HCT116 (cell line): Measurements from ENCODE around the gene RXYLT1. TPM values are rescaled to one million over a fixed set of nuclear protein-coding genes. Genes with fewer than 3 reads are reported as not detected.

ENCODE experiments used
- ATAC-seq: fragments of 200-7000 bp; cut with Tn5 transposase; 2 replicates; pipeline ENCODE4 v1.9.1; 2020; ENCODE audit warnings: mild to moderate bottlenecking, moderate library complexity
- BruUV-seq: library from RNA; stranded (reverse); fragments of 400-500 nt; replicated peaks from 2 replicates; lab custom pipeline; 2021; lab: Mats Ljungman, UMichigan
- CTCF ChIA-PET: fragments of 300-600 bp; sonication (Branson Sonifier 250); formaldehyde crosslinking; loops from one replicate; lab custom pipeline; 2021; ENCODE audit warnings: antibody characterized with exemption; lab: Charles Lee
- POLR2A ChIA-PET: fragments of 300-600, 350-600 bp; sonication (Branson Sonifier 250); formaldehyde crosslinking; loops from one replicate; lab custom pipeline; 2021; ENCODE audit warnings: antibody characterized with exemption; lab: Charles Lee
- RAD21 ChIA-PET, 2 experiments: fragments of 300-600 bp; sonication (Branson Sonifier 250); formaldehyde crosslinking; loops; one replicate each; lab custom pipeline; 2023; ENCODE audit warnings: low total read pairs in 2 of 2; ENCODE audit not compliant: uncharacterized antibody in 2 of 2, unreplicated experiment in 2 of 2, low non-redundant PET in 1 of 2; lab: Charles Lee
- DNase-seq: peaks from one replicate; pipeline ENCODE4 v3.0.0-alpha.2; 2010; ENCODE audit warnings: low read depth, low spot score
- H2AFZ ChIP-seq: fragments of 200-600 bp; shearing (Covaris generic), sonication (generic); 2 replicates; pipeline ENCODE4 v1.6.1; 2017; ENCODE audit warnings: low read depth, mixed run types, mixed read lengths, antibody characterized with exemption, low read length; ENCODE audit not compliant: poor library complexity, severe bottlenecking
- H3K27ac ChIP-seq: 2 replicates; pipeline ENCODE4 v1.5.1; 2012; ENCODE audit warnings: low read depth, low read length
- H3K27me3 ChIP-seq: fragments of 200-600 bp; sonication (generic); 2 replicates; pipeline ENCODE4 v1.6.1; 2016; ENCODE audit warnings: mixed run types, low read length, mixed read lengths; ENCODE audit not compliant: insufficient read depth
- H3K36me3 ChIP-seq, 2 experiments: fragments of 200-500 bp in 1 of 2; fragments of 200-600 bp in 1 of 2; sonication (Bioruptor generic) in 1 of 2; sonication (generic) in 1 of 2; 2 replicates each; pipeline versions ENCODE4 v1.5.1 to v1.6.1; 2014 to 2016; ENCODE audit warnings: low read length in 2 of 2, inconsistent platforms in 1 of 2, mixed read lengths in 1 of 2, mixed run types in 1 of 2; ENCODE audit not compliant: insufficient read depth in 2 of 2, control insufficient read depth in 1 of 2
- H3K4me1 ChIP-seq, 2 experiments: fragments of 200-600 bp in 1 of 2; sonication (generic) in 1 of 2; 2 replicates each; pipeline versions ENCODE4 v1.5.1 to v1.6.1; 2012 to 2017; ENCODE audit warnings: low read length in 2 of 2, inconsistent platforms in 1 of 2, mild to moderate bottlenecking in 1 of 2, mixed read lengths in 1 of 2, mixed run types in 1 of 2, moderate library complexity in 1 of 2; ENCODE audit not compliant: insufficient read depth in 2 of 2, control insufficient read depth in 1 of 2
- H3K4me2 ChIP-seq: fragments of 200-600 bp; sonication (generic); 2 replicates; pipeline ENCODE4 v1.6.1; 2017; ENCODE audit warnings: mixed run types, low read length, mixed read lengths
- H3K4me3 ChIP-seq, 2 experiments: fragments of 200-600 bp in 1 of 2; sonication (generic) in 1 of 2; replicated peaks in 1 of 2; 2 replicates each; pipeline ENCODE4 v1.5.1; 2011 to 2016; ENCODE audit warnings: low read length in 2 of 2, control low read depth in 1 of 2, low read depth in 1 of 2, mild to moderate bottlenecking in 1 of 2, mixed read lengths in 1 of 2, mixed run types in 1 of 2
- H3K79me2 ChIP-seq: fragments of 200-600 bp; sonication (generic); 2 replicates; pipeline ENCODE4 v1.6.1; 2017; ENCODE audit warnings: mild to moderate bottlenecking, mixed run types, low read length, moderate library complexity, mixed read lengths; ENCODE audit not compliant: insufficient read depth
- H3K9ac ChIP-seq: fragments of 200-600 bp; sonication (generic); 2 replicates; pipeline ENCODE4 v1.6.1; 2016; ENCODE audit warnings: low read length, mixed read lengths
- H3K9me2 ChIP-seq: fragments of 200-600 bp; sonication (generic), shearing (Covaris generic); 2 replicates; pipeline ENCODE4 v1.6.1; 2017; ENCODE audit warnings: mixed run types, mild to moderate bottlenecking, moderate library complexity; ENCODE audit not compliant: insufficient read depth
- H3K9me3 ChIP-seq, 2 experiments: fragments of 200-500 bp in 1 of 2; fragments of 200-600 bp in 1 of 2; sonication (Bioruptor generic) in 1 of 2; sonication (generic) in 1 of 2; 2 replicates each; pipeline ENCODE4 v1.6.1; 2014 to 2017; ENCODE audit warnings: low read length in 2 of 2, mixed read lengths in 2 of 2, inconsistent platforms in 1 of 2, low read depth in 1 of 2, mild to moderate bottlenecking in 1 of 2, mixed run types in 1 of 2, moderate library complexity in 1 of 2; ENCODE audit not compliant: control insufficient read depth in 1 of 2, insufficient read depth in 1 of 2
- H4K20me1 ChIP-seq: fragments of 200-600 bp; sonication (generic), shearing (Covaris generic); 2 replicates; pipeline ENCODE4 v1.6.1; 2017; ENCODE audit warnings: mixed run types, mild to moderate bottlenecking, moderate library complexity; ENCODE audit not compliant: insufficient read depth
- CBX3 ChIP-seq: IDR thresholded peaks from 2 replicates; pipeline ENCODE4 v1.6.1; 2012; ENCODE audit warnings: low read depth
- CEBPB ChIP-seq: IDR thresholded peaks from 2 replicates; pipeline ENCODE4 v1.6.1; 2012; ENCODE audit warnings: low read depth
- ELF1 ChIP-seq: IDR thresholded peaks from 2 replicates; pipeline ENCODE4 v1.6.1; 2012; ENCODE audit warnings: low read depth, borderline replicate concordance
- EZH2 ChIP-seq: fragments of 200-600 bp; sonication (generic); IDR thresholded peaks from 2 replicates; pipeline ENCODE4 v1.6.1; 2017; ENCODE audit warnings: antibody characterized with exemption, mixed run types
- EZH2phosphoT487 ChIP-seq: fragments of 200-600 bp; IDR thresholded peaks from 2 replicates; pipeline ENCODE4 v1.6.1; 2018; ENCODE audit warnings: antibody characterized with exemption, borderline replicate concordance
- FOSL1 ChIP-seq: IDR thresholded peaks from 2 replicates; pipeline ENCODE4 v1.6.1; 2012; ENCODE audit warnings: low read depth
- JUND ChIP-seq: IDR thresholded peaks from 2 replicates; pipeline ENCODE4 v1.6.1; 2012
- POLR2A ChIP-seq: IDR thresholded peaks from 2 replicates; pipeline ENCODE4 v1.7.0; 2011; ENCODE audit warnings: borderline replicate concordance; ENCODE audit not compliant: insufficient read depth, insufficient read length; ENCODE audit errors: extremely low read depth
- POLR2AphosphoS5 ChIP-seq: IDR thresholded peaks from 2 replicates; pipeline ENCODE4 v1.6.1; 2011; ENCODE audit warnings: mild to moderate bottlenecking, low read depth, low read length, moderate library complexity
- RAD21 ChIP-seq: IDR thresholded peaks from 2 replicates; pipeline ENCODE4 v1.6.1; 2012; ENCODE audit warnings: low read depth, mild to moderate bottlenecking
- SIN3A ChIP-seq: IDR thresholded peaks from 2 replicates; pipeline ENCODE4 v1.6.1; 2012; ENCODE audit warnings: low read depth
- SP1 ChIP-seq: IDR thresholded peaks from 2 replicates; pipeline ENCODE4 v1.6.1; 2012; ENCODE audit warnings: low read depth
- YY1 ChIP-seq: IDR thresholded peaks from 2 replicates; pipeline ENCODE4 v1.6.1; 2011; ENCODE audit warnings: low read length, low read depth, moderate library complexity, mild to moderate bottlenecking; ENCODE audit not compliant: insufficient replicate concordance; ENCODE audit errors: extremely low read depth
- ZFX ChIP-seq: fragments of 450-650 bp; IDR thresholded peaks from 2 replicates; pipeline ENCODE4 v1.6.1; 2017
- ZNF274 ChIP-seq: fragments of 200-500 bp; sonication (Bioruptor generic); IDR thresholded peaks from 2 replicates; pipeline ENCODE4 v1.6.1; 2014; ENCODE audit warnings: mild to moderate bottlenecking, low read depth, low read length, inconsistent platforms
- intact Hi-C: fragments of 100-400 bp; cut with micrococcal nuclease; formaldehyde crosslinking; loops from 2 replicates; pipeline ENCODE4 v1.10.0; 2022
- total RNA-seq: library from RNA; stranded (reverse); gene quantifications from one replicate; pipeline ENCODE4 v1.2.1, GENCODE V29; 2021; ENCODE audit not compliant: unreplicated experiment
- TF ChIP-seq, protein P1 (sequence below), 3 experiments: fragments of 200-600 bp in 1 of 3; sonication (generic) in 1 of 3; IDR thresholded peaks in 2 of 3; conservative IDR thresholded peaks in 1 of 3; 2 replicates each; pipeline ENCODE4 v1.5.1; 2012 to 2017; ENCODE audit warnings: low read depth in 2 of 3, low read length in 2 of 3, antibody characterized with exemption in 1 of 3, borderline replicate concordance in 1 of 3, control low read depth in 1 of 3, mild to moderate bottlenecking in 1 of 3, mixed read lengths in 1 of 3, mixed run types in 1 of 3, moderate library complexity in 1 of 3; ENCODE audit not compliant: insufficient read depth in 1 of 3
- TF ChIP-seq, protein P2 (sequence below): IDR thresholded peaks from 2 replicates; pipeline ENCODE4 v1.6.1; 2011; ENCODE audit warnings: mild to moderate bottlenecking, low read length, moderate library complexity; ENCODE audit not compliant: insufficient replicate concordance; ENCODE audit errors: extremely low read depth
- TF ChIP-seq, protein P3 (sequence below): IDR thresholded peaks from 2 replicates; pipeline ENCODE4 v1.6.1; 2012
- TF ChIP-seq, protein P4 (sequence below): IDR thresholded peaks from 2 replicates; pipeline ENCODE4 v1.6.1; 2012; ENCODE audit warnings: low read depth

Gene RXYLT1
- total RNA-seq, 1 experiment from 2014 or later = 23.0 TPM

DNA sequence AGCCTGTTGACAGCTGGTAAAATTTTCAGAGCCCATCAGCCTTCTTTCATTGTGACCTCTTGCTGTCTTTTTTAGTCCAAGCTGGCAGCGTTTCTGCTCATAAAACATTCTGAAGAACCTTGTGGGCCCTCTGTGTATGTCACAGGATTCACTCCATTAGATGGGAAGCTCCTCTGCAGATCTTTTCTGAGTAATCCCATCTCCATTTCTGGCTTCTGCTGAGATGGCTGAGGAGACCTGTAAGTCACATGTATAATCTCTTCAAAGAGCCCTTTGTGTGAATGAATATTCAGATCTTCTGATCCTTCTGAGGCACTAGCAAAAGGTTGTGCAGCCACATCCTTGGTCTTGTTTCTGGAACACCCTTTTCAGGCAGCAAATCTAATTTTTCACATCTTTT is 2.8 kb downstream of the RXYLT1 start:
- H3K27ac ChIP-seq = no peak overlapping the region
- H4K20me1 ChIP-seq = no peaks in the 10 kb centered on the region
- no peak overlapping the region for H3K9ac ChIP-seq
- ATAC-seq (no peak), DNase-seq (no peak)
- intact Hi-C loops = no loop called here
- TF ChIP-seq YY1 (no peak), POLR2AphosphoS5 (no peak), RAD21 (no peak), SIN3A (no peak), ZNF274 (no peak), FOSL1 (no peak), ELF1 (no peak), EZH2phosphoT487 (no peak), CBX3 (no peak), EZH2 (no peak), SP1 (no peak), CEBPB (no peak), ZFX (no peak), POLR2A (no peak), JUND (no peak)
- TF ChIP-seq, protein P1, sequence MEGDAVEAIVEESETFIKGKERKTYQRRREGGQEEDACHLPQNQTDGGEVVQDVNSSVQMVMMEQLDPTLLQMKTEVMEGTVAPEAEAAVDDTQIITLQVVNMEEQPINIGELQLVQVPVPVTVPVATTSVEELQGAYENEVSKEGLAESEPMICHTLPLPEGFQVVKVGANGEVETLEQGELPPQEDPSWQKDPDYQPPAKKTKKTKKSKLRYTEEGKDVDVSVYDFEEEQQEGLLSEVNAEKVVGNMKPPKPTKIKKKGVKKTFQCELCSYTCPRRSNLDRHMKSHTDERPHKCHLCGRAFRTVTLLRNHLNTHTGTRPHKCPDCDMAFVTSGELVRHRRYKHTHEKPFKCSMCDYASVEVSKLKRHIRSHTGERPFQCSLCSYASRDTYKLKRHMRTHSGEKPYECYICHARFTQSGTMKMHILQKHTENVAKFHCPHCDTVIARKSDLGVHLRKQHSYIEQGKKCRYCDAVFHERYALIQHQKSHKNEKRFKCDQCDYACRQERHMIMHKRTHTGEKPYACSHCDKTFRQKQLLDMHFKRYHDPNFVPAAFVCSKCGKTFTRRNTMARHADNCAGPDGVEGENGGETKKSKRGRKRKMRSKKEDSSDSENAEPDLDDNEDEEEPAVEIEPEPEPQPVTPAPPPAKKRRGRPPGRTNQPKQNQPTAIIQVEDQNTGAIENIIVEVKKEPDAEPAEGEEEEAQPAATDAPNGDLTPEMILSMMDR (IDR thresholded peaks at IDR 0.05 in 2 of 3, conservative IDR thresholded peaks at IDR 0.05 in 1 of 3; ENCODE audit: borderline replicate concordance in 1 of 3, insufficient read depth in 1 of 3, low read depth in 2 of 3, low read length in 2 of 3) = no peak
- TF ChIP-seq, protein P2, sequence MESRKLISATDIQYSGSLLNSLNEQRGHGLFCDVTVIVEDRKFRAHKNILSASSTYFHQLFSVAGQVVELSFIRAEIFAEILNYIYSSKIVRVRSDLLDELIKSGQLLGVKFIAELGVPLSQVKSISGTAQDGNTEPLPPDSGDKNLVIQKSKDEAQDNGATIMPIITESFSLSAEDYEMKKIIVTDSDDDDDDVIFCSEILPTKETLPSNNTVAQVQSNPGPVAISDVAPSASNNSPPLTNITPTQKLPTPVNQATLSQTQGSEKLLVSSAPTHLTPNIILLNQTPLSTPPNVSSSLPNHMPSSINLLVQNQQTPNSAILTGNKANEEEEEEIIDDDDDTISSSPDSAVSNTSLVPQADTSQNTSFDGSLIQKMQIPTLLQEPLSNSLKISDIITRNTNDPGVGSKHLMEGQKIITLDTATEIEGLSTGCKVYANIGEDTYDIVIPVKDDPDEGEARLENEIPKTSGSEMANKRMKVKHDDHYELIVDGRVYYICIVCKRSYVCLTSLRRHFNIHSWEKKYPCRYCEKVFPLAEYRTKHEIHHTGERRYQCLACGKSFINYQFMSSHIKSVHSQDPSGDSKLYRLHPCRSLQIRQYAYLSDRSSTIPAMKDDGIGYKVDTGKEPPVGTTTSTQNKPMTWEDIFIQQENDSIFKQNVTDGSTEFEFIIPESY = no peak
- TF ChIP-seq, protein P3, sequence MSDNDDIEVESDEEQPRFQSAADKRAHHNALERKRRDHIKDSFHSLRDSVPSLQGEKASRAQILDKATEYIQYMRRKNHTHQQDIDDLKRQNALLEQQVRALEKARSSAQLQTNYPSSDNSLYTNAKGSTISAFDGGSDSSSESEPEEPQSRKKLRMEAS = no peak
- TF ChIP-seq, protein P4, sequence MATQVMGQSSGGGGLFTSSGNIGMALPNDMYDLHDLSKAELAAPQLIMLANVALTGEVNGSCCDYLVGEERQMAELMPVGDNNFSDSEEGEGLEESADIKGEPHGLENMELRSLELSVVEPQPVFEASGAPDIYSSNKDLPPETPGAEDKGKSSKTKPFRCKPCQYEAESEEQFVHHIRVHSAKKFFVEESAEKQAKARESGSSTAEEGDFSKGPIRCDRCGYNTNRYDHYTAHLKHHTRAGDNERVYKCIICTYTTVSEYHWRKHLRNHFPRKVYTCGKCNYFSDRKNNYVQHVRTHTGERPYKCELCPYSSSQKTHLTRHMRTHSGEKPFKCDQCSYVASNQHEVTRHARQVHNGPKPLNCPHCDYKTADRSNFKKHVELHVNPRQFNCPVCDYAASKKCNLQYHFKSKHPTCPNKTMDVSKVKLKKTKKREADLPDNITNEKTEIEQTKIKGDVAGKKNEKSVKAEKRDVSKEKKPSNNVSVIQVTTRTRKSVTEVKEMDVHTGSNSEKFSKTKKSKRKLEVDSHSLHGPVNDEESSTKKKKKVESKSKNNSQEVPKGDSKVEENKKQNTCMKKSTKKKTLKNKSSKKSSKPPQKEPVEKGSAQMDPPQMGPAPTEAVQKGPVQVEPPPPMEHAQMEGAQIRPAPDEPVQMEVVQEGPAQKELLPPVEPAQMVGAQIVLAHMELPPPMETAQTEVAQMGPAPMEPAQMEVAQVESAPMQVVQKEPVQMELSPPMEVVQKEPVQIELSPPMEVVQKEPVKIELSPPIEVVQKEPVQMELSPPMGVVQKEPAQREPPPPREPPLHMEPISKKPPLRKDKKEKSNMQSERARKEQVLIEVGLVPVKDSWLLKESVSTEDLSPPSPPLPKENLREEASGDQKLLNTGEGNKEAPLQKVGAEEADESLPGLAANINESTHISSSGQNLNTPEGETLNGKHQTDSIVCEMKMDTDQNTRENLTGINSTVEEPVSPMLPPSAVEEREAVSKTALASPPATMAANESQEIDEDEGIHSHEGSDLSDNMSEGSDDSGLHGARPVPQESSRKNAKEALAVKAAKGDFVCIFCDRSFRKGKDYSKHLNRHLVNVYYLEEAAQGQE = no peak
- no peaks in the 10 kb centered on the region for H3K27me3 ChIP-seq
- no peak overlapping the region for H3K4me3 ChIP-seq
- no peak overlapping the region for H3K4me2 ChIP-seq
- H3K79me2 ChIP-seq = peaks cover 14% of the 10 kb centered on the region
- no peak overlapping the region for H2AFZ ChIP-seq
- POLR2A ChIA-PET = no interaction called here
- H3K36me3 ChIP-seq = peaks cover 15 to 21% of the 10 kb centered on the region in 2 experiments; a peak in 1 of 4 replicates
- CTCF ChIA-PET = no interaction called here
- peaks cover 5 to 18% of the 10 kb centered on the region in 2 experiments; a peak in 3 of 4 replicates for H3K4me1 ChIP-seq
- no peaks in the 10 kb centered on the region for H3K9me2 ChIP-seq
- RAD21 ChIA-PET = no interaction called here
- no TSS peak for BruUV-seq
- no peaks in the 10 kb centered on the region for H3K9me3 ChIP-seq
